HG02623 (cell line): ENCODE data around the gene CDAN1.
"Not testable (repeated sequence)": the region's sequence is repeated elsewhere in the genome, so short reads cannot be mapped to it uniquely, and the experiment has no call there.

Source experiments
- ATAC-seq: cut with Tn5 transposase; IDR thresholded peaks from one replicate; pipeline ENCODE4 v1.9.1; 2021; ENCODE audit warnings: moderate library complexity; ENCODE audit not compliant: unreplicated experiment

The CDAN1 gene, protein sequence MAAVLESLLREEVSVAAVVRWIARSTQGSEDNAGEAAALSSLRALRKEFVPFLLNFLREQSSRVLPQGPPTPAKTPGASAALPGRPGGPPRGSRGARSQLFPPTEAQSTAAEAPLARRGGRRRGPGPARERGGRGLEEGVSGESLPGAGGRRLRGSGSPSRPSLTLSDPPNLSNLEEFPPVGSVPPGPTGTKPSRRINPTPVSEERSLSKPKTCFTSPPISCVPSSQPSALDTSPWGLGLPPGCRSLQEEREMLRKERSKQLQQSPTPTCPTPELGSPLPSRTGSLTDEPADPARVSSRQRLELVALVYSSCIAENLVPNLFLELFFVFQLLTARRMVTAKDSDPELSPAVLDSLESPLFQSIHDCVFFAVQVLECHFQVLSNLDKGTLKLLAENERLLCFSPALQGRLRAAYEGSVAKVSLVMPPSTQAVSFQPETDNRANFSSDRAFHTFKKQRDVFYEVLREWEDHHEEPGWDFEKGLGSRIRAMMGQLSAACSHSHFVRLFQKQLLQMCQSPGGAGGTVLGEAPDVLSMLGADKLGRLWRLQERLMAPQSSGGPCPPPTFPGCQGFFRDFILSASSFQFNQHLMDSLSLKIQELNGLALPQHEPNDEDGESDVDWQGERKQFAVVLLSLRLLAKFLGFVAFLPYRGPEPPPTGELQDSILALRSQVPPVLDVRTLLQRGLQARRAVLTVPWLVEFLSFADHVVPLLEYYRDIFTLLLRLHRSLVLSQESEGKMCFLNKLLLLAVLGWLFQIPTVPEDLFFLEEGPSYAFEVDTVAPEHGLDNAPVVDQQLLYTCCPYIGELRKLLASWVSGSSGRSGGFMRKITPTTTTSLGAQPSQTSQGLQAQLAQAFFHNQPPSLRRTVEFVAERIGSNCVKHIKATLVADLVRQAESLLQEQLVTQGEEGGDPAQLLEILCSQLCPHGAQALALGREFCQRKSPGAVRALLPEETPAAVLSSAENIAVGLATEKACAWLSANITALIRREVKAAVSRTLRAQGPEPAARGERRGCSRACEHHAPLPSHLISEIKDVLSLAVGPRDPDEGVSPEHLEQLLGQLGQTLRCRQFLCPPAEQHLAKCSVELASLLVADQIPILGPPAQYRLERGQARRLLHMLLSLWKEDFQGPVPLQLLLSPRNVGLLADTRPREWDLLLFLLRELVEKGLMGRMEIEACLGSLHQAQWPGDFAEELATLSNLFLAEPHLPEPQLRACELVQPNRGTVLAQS

DNA sequence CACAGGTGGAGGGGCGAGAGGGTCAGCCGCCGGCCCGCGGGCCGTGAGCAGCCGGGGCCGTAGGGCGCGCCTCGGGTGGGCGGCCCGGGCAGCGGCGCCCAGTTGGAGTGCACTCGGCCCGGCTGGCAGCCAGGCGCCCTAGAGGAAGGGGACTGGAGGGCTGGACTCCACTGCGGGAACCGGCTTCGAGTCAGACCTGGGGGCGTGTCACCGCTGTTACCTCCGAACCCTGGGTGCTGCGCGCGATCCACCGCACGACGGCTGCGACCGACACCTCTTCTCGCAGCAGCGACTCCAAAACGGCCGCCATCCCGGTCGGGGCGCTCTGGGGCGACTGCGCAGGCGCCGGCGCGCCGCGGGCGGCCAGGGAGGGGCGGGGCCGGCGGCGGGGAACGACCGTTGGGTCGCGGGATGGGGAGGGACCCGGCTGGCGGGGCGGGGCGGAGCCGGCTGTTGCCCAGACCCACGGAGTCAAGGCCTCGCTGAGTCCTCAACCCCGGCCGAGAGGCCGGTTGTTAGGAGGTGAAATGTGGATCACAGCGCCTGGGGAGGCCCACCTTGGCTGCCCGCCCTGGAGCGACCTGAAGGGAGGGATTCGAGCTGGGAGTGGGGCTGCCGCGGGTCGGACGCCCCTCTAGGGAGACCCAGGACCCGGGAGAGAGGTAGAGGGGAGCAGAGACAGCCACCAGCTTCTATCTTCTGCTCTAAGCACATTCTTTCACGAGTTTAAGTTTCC is at the start of gene CDAN1:
Gene CDAN1 (minus strand): TSS at position 336 of the 736 bp plus-strand sequence. CDS start 26 bp downstream, at position 310.
- ATAC-seq: peak; percentile 78

GRCh38 chr15:42785569-42785968 is 48.6 kb upstream of the CDAN1 start:
- ATAC-seq: no peak

DNA sequence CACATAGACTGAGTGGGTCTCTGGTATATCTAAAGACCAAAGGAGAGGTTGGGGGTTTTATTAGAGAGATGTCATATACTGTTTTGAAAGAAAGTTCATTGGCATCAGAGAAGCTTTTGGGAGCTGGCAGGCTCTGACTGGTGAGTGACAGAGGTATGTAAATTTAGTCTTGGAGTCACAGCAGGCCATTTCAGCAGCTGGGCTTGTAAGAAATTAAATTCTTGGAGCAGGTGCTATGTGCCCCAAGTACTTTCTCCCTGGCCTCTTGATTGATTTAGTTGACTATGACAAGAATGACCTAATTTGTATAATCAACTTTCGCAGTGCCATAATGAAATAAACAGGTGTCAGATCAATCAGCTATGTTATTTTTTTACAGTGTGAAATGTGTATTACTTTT is 47.8 kb upstream of the CDAN1 start:
- no peak for ATAC-seq

DNA sequence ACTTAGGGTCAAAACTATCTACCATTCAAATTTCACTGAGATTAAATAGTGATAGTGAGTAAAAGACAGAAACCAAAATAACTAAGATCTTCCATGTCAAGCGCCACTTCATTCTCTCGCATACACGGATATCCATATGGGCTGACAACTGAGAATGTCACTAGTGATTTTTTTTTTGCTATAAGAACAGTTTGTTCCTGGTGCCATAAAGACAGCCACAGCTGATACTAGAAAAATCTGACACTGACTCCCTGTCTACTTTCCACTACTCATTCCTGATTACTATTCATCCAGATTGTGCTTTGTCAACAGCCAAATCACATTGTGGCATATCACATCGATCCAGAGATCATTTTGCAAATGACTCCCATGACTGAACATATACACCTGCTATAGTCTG is 45.8 kb upstream of the CDAN1 start:
- ATAC-seq: no peak

DNA sequence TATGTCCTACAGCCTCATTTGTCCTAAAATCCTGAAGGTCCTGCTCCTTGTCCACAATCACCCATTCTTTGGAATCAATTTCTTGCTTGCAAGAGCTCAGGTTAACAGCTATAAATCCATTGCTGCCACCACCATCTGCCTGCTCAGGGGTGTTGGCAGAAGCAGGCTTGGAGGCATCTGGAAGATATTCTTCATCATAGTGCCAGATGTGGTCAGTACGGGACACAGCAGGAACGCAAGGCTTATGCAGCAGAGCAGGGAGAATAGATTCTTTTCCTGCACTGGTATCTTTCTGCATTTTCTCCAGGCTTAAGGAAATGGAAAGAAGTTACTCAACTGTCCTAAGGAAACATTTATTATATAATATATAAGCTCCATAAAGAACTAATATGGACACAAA is 38.5 kb upstream of the CDAN1 start:
- ATAC-seq: no peak

- no peak for ATAC-seq
Measured at GRCh38 chr15:42772901-42773300, 36.0 kb upstream of the CDAN1 start.

DNA sequence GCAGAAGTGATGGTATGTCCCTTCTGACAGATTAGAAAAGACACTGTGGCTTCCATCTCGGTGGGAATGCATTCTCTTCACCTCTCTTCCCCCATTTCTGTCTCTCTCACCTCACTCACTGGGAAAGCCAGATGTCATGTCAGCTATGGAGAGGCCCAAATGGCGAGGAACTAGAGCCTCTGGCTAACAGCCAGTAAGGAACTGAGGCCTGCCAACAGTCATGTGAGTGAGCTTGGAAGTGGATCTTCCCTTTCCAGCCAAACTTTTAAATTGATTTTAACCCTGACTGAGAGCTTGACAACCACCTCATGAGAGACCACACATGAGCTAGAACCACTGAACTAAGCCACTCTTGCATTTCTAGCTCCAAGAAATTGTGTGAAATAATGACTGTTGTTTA is 35.2 kb upstream of the CDAN1 start:
- no peak for ATAC-seq

GRCh38 chr15:42766109-42766508 is 29.2 kb upstream of the CDAN1 start:
- not testable (repeated sequence) for ATAC-seq

GRCh38 chr15:42764154-42764731 is 27.3 kb upstream of the CDAN1 start:
- ATAC-seq: not testable (repeated sequence)

DNA sequence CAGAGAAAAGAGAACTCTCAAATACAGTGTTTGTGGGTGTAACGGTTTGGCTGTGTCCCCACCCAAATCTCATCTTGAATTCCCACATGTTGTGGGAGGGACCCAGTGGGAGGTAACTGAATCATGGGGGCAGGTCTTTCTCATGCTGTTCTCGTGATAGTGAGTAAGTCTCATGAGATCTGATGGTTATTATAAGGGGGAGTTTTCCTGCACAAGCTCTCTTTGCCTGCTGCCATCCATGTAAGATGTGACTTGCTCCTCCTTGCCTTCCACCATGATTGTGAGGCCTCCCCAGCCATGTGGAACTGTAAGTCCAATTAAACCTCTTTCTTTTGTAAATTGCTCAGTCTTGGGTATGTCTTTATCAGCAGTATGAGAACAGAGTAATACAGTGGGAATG is 24.9 kb upstream of the CDAN1 start:
- not testable (repeated sequence) for ATAC-seq

DNA sequence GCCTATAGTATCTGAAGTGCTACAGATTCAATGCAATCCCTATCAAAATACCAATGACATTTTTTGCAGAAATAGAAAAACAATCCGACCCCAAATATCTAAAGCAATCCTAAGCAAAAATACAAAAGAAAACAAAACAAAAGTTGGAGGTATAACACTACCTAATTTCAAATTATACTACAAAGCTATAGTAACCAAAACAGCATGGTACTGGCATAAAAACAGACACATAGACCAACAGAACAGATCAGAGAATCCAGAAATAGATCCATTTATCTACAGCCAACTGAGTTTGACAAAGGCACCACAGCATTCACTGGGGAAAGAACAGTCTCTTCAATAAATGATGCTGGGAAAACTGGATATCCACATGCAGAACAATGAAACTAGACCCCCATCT is 23.8 kb upstream of the CDAN1 start:
- no peak for ATAC-seq

DNA sequence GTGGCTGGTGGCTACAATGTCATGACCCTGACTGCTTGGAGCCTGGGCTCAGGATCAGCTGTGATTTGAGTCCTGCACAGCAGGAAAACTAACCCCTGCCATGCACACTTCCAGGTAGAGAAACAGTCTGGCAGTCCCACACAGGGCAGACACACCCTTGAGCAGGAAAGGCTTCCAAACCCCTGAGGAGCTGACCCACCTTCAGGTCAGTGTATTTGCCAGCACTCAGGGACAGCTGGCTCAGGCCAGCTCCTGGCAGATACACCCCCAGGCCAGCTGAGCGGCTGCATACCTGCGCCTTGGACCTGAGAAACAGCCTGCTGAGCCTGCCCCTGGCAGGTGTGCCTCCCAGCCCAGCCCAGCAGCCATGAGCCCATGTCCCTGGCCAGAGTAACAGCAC is 22.2 kb upstream of the CDAN1 start:
- no peak for ATAC-seq

DNA sequence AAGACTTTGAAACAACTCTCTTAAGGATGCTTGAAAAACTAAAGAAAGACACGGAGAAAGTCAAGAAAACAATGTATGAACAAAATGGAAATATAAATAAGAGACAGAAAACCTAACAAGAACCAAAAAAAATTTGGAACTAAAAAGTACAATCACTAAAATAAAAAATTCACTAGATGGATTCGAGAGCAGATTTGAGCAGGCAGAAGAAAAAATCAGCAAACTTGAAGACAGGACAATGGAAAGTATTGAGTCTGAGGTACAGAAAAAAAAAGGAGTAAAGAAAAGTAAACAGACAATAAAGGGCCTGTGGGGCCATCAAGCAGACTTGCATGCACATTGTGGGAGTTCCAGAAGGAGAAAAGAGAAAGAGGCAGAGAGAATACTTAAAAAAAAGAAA is 13.4 kb upstream of the CDAN1 start:
- no peak for ATAC-seq

DNA sequence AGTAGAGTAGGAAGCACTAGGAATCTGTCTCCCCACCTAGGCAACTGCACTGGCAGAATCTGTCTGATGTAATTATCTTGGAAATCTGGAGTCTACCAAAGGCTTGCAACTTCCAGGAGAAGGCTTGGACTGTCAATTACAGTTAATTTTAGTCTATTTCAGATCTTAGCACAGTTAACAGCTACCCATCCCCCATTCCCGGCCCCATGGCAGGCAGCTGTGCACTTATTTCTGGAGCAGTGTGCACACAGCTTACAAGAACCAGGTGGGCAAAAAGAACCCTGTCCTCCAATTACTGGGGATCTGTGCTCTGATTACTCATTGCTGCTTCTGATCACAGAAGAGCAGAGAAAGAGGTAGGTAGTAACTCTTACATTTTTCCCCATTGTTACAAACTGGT is 12.3 kb upstream of the CDAN1 start:
- ATAC-seq: no peak

GRCh38 chr15:42744195-42744594 is 7.3 kb upstream of the CDAN1 start:
- no peak for ATAC-seq

DNA sequence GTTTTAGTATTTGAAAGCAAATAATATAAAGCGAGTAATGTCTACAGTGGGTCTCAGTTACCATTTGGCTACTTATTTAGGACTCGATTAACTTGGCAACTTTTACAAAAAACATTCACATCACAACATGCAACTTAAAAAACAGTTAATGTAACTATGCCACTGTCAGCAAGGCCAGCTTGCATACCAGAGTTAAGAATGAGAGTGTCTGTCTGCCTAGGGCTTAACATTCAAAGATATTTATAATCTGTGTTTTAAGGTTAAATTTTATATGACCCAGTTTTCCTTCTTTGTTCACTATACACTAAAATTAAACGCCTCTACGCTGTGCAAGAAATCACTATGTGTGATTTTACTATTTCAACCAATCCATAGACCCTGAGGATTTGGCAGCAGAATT is 5.2 kb upstream of the CDAN1 start:
- no peak for ATAC-seq

- no peak for ATAC-seq
Measured at GRCh38 chr15:42741710-42742109, 4.8 kb upstream of the CDAN1 start.

DNA sequence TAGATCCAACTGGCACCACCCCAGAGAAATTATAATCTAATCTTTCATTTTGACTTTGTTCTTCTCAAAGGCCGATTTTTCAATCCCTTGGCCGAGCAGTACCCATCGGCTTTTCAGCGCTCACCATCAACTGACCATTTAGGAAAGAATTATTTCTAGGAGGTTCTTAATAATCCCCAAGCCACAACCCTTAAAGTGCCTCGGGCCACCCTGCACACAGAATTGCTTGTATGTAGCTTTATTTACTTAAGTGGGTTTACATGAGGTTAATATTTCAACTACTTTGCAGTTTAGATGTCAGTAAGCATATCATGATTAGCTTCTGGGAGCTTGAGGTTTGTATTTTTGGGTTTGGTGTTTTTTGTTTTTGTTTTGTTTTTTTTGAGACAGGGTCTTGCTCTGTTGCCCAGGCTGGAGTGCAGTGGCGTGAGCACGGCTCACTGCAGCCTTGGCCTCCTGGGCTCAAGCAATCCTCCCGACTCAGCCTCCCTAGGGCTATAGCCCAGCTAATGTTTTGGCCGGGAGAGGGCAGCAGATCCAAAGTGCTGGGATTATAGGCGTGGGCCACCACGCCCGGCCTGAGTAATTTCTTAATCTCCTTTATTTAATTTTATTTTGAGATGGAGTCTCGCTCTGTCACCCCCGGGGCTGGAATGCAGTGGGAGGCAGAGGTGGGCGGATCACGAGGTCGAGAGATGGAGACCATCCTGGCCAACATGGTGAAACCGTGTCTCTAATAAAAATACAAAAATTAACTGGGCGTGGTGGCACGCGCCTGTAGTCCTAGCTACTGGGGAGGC is 801 bp upstream of the CDAN1 start:
- no peak for ATAC-seq

DNA sequence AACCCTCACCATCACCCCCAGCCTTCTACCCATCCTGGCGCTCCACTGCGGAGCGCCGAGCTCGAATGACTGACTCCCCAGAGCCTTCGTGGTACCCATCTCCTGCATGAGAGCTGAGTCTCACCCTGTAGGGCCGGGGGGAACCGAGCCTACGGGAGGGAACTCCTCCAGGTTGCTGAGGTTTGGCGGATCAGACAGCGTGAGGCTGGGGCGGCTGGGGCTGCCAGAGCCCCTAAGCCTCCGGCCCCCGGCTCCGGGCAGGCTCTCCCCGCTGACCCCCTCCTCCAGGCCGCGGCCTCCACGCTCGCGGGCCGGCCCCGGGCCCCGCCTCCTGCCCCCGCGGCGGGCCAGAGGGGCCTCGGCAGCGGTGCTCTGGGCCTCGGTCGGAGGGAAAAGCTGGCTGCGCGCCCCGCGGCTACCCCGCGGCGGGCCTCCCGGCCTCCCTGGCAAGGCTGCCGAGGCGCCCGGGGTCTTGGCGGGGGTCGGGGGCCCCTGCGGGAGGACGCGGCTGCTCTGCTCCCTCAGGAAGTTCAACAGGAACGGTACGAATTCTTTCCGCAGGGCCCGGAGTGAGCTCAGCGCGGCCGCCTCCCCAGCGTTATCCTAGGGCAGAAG is 643 bp downstream of the CDAN1 start:
- peak; percentile 32 for ATAC-seq
